ENCODE measurements around the gene IL17RE.
A peak's percentile ranks its signal among the peaks of the same experiment; 100 is the strongest.
"Not testable (repeated sequence)": the region's sequence is repeated elsewhere in the genome, so short reads cannot be mapped to it uniquely, and the experiment has no call there.

IL17RE gene

DNA sequence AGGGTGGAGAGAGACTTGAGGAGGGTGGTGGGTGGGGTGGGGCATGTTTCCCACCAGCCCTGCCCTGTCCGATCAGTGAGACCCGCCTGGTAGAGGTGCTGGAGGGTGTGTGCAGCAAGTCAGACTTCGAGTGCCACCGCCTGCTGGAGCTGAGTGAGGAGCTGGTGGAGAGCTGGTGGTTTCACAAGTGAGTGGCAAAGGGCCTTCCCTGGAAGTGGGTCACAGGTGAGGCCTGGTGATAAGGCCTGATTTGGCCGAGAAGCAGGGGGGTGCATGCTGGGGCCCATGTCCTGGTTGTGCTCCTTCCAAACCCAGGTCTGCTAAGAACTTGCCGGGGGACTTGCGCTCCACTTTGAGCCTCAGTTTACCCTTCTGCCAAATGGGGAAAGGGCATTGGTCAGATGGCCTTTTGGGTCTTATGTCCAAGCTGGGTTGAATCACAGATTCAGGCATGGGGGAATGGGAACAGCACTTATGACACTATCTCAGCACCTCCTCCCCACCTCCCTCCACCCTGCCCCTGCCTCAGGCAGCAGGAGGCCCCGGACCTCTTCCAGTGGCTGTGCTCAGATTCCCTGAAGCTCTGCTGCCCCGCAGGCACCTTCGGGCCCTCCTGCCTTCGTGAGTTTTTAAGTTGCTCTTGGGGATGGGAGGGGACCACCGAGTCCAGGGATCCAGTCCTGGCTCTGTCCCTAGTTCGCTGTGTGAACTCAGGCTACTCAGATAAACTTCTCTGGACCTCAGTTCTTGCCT is 35.0 kb downstream of the IL17RE start:
- DNase-seq, result no peak

GRCh38 chr3:9938966-9939365 is 36.3 kb downstream of the IL17RE start:
- no peak for DNase-seq

- DNase-seq, result not testable (repeated sequence)
Observed at GRCh38 chr3:9939906-9940305, 37.3 kb downstream of the IL17RE start.

- no peak for DNase-seq
Observed at GRCh38 chr3:9940746-9941145, 38.1 kb downstream of the IL17RE start.

GRCh38 chr3:9942164-9942563 is 39.5 kb downstream of the IL17RE start:
- no peak for DNase-seq

- no peak for DNase-seq
Observed at GRCh38 chr3:9942934-9943690, 40.5 kb downstream of the IL17RE start.

DNA sequence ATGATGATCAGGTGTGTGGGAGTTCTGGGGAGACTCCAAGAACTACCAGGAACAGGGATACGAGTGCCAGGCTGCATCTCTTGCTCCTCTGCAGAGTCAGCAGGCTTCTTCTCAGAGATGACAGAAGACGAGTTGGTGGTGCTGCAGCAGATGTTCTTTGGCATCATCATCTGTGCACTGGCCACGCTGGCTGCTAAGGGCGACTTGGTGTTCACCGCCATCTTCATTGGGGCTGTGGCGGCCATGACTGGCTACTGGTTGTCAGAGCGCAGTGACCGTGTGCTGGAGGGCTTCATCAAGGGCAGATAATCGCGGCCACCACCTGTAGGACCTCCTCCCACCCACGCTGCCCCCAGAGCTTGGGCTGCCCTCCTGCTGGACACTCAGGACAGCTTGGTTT is 41.6 kb downstream of the IL17RE start:
- DNase-seq, result no peak

DNA sequence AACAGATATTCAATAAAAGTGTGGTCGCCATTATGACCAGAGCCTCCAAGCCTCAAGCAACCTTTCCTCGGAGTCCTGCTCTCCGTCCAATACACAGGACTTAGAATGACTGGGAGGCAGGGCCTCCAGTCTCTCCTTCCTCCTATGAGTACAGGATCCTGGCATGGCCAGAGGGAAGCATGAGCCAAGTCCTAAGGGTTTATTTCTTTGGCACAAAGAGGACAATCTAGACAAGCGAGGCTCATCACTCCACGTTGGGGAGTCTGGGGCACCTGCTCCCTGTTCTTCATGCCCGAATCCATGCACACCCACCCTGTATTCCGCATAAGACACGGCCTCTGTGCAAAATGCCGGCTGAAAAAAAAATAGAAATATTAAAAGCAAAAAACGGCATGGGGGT is 42.7 kb downstream of the IL17RE start:
- no peak for DNase-seq

DNA sequence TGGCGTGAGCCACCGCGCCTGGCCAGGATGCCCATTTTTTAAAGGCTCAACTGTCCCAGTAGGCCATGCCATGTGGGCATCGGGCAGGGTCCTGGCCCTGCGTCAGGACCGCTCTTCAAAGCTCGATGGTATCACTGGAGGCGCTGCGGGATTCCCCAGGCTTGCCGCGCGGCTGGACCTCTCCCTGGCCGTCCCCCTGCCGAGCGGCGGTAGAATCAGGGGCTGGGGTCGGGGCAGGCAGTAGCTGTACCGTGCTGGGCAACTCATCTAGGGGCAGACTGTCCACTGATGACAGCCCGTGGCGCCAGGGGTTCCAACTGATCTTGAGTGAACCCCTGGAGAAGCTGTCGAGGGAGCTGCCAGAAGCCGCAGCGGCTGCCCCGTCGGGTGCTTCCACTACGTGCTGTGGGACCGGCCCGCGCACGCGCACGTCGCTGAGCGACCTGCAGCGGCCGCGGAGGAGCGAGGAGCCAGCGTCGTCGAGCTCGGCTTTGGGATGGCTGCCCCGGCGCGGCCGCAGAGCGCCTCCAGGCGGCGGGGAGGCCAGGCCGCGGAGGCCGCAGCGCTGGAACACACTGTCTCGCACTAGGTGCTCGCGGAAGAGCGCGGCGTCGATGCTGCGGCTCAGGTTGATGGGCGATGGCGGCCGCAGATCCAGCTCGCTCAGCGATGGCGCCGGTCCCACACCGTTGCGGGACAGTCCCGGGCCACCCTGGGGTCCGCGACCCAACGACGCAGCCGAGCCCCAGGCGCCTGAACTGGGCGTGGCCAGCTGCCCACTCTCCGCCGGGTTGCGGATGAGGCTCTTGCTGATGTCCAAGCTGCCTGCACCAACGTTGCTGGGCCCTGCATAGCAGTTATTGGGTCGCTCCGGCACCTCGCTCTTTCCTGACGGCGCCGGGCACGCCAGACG is 43.7 kb downstream of the IL17RE start:
- peak; percentile 96 for DNase-seq

- peak; percentile 92 for DNase-seq
Observed at GRCh38 chr3:9947025-9947995, 44.7 kb downstream of the IL17RE start.

GRCh38 chr3:9948586-9948985 is 45.9 kb downstream of the IL17RE start:
- no peak for DNase-seq

GRCh38 chr3:9949115-9949514 is 46.5 kb downstream of the IL17RE start:
- DNase-seq, result no peak

- DNase-seq, result no peak
Observed at GRCh38 chr3:9949626-9950025, 47.0 kb downstream of the IL17RE start.

GRCh38 chr3:9951126-9951525 is 48.5 kb downstream of the IL17RE start:
- no peak for DNase-seq

DNA sequence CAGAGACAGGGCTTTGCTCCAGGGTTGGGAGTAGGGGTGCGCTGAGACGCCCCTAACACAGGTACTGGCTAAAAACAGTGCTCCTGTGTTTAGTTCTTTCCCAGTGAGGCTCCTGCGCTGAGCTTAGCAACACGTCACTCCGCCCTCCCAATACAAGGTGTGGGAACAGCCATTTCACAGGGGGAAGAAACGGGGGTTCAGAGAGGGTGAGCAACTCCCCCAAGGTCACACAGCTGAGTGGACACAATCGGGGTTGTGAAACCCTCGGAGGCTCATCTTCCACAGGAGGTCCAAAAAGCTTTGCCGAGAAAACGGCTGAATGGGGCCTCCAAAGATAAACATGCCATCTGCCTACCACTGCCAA is 48.9 kb downstream of the IL17RE start:
- no peak for DNase-seq

DNA sequence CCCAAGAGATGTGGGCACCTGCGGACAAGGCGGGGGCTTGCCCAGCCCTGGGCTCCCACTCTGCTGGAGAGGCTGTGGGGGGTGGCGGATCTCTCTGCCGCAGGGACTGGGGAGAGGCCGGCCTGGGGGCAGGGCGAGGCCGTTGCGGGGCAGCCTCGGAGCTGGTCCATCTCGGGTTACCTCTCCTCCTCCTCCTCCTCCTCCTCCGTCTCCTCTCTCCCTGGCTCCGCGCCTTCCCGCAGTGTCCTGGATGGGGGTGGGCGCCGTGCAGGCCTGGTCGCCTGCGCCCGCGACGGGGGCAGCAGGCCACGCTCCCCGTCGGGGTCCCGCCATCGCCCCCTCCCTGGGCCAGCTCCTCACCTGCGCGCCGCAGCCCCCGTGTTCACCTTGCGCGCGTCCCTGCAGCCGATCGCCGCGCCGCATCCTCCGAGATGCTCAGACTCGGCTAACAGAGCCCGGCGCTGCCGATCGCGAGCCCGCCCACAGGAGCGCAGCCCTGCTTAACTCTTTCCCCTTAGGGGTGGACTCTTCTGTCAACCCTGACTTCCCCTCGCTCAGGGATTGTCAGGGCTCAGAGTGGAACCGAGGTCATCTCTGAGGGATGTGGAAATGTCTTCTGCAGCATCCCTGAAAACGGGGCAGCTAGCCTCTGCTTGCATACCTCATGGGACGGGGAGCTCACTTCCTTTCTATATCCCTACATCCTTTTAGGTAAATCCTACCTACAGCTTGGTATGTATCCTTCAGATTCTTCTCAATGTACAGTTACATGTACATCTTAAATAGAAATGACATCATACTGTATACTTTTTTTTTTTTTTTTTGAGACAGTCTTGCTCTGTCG is 49.5 kb downstream of the IL17RE start, which contains the start of gene PRRT3:
Gene PRRT3, minus strand, starts transcription at position 447 of the 844 bp plus-strand sequence. CDS start 2,293 bp downstream, outside the sequence.
- peak; percentile 73 for DNase-seq

GRCh38 chr3:9955067-9955502 is 52.4 kb downstream of the IL17RE start:
- DNase-seq, result no peak

DNA sequence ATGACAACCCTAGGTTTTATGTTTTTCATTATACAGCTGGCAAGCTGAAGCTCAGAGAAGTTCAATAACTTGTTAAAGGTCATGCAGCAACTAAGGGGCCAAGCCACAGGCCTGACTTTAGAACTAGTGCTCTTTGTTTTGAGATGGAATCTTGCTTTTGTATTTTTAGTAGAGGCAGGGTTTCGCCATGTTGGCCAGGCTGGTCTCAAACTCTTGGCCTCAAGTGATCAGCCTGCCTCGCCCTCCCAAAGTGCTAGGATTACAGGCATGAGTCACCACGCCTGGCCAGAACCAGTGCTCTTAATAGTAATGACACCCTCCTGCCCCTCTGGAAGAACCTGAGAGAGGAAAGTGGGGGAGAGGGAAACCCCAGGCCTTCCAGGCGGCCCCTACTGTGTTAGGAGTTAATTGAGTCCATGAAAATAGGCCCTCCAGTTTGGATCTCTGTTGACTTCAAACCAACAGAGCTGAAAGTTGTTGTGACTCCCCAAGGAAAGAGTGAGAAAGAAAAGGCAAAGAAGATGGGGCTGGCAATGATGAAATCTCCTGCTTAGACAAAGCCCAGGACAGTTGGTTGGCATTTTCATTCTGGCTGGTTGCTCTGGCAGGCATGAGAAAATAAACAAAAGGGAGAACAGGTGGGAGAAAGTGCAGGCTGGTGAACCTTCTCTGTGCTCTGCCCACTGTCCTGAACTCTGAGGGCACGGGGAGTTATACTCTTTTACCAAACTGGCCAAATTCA is 53.1 kb downstream of the IL17RE start:
- DNase-seq, result no peak

GRCh38 chr3:9957214-9957613 is 54.6 kb downstream of the IL17RE start:
- DNase-seq, result no peak

DNA sequence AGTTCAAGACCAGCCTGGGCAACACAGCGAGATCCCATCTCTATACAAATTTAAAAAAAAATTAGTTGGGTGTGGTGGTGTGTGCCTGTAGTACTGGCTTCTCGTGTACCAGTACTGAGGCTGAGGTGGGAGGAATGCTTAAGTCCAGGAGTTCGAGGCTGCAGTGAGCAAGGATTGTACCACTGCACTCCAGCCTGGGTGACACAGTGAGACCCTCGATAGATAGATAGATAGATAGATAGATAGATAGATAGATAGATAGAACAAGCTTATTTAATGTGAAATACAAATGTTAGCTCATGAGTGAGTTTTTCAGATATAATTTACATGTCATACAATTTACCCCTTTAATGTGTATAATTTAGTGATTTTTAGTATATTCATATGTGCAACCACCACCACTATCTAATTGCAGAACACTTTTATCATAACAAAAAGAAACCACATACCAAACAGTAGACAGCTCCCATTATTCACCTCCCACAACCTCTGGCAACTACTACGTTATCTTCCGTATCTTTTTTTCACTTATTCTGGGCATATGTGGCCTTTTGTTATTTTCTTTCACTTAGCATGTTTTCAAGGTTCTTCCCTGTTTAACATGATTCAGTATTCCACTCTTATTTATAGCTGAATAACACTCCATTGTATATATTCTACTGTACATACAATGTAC is 62.7 kb downstream of the IL17RE start:
- DNase-seq, result no peak
